ENCODE data around the gene NRXN3.

DNA sequence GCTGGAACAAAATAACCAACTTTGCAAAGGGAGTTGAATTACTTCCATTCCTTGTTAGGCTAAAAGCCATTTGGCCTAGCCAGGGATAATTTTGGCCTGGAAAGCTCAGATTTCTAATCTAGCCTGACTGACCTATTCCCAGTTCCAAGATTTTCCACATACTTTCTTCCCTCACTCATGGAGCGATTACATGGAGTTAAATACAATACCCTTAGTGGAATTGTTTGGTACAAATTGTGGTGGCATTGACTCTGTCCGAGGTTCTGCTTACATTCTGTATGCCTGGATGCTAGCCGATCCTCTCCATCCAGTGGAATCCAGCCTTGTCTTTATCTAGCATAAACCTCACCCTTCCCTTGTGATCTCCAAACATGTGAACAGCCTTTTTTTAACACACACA, 1076.0 kb downstream of the NRXN3 start:
- no peak for TF ChIP-seq EZH2 (IDR thresholded peaks at IDR 0.05; ENCODE audit: low read depth, unreplicated experiment)
- TF ChIP-seq, protein P1, sequence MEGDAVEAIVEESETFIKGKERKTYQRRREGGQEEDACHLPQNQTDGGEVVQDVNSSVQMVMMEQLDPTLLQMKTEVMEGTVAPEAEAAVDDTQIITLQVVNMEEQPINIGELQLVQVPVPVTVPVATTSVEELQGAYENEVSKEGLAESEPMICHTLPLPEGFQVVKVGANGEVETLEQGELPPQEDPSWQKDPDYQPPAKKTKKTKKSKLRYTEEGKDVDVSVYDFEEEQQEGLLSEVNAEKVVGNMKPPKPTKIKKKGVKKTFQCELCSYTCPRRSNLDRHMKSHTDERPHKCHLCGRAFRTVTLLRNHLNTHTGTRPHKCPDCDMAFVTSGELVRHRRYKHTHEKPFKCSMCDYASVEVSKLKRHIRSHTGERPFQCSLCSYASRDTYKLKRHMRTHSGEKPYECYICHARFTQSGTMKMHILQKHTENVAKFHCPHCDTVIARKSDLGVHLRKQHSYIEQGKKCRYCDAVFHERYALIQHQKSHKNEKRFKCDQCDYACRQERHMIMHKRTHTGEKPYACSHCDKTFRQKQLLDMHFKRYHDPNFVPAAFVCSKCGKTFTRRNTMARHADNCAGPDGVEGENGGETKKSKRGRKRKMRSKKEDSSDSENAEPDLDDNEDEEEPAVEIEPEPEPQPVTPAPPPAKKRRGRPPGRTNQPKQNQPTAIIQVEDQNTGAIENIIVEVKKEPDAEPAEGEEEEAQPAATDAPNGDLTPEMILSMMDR (conservative IDR thresholded peaks at IDR 0.05; ENCODE audit: low read depth in 2 of 2), result no peak
- TF ChIP-seq, protein P2, sequence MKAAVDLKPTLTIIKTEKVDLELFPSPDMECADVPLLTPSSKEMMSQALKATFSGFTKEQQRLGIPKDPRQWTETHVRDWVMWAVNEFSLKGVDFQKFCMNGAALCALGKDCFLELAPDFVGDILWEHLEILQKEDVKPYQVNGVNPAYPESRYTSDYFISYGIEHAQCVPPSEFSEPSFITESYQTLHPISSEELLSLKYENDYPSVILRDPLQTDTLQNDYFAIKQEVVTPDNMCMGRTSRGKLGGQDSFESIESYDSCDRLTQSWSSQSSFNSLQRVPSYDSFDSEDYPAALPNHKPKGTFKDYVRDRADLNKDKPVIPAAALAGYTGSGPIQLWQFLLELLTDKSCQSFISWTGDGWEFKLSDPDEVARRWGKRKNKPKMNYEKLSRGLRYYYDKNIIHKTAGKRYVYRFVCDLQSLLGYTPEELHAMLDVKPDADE (IDR thresholded peaks at IDR 0.05), result no peak
- TF ChIP-seq, protein P3, sequence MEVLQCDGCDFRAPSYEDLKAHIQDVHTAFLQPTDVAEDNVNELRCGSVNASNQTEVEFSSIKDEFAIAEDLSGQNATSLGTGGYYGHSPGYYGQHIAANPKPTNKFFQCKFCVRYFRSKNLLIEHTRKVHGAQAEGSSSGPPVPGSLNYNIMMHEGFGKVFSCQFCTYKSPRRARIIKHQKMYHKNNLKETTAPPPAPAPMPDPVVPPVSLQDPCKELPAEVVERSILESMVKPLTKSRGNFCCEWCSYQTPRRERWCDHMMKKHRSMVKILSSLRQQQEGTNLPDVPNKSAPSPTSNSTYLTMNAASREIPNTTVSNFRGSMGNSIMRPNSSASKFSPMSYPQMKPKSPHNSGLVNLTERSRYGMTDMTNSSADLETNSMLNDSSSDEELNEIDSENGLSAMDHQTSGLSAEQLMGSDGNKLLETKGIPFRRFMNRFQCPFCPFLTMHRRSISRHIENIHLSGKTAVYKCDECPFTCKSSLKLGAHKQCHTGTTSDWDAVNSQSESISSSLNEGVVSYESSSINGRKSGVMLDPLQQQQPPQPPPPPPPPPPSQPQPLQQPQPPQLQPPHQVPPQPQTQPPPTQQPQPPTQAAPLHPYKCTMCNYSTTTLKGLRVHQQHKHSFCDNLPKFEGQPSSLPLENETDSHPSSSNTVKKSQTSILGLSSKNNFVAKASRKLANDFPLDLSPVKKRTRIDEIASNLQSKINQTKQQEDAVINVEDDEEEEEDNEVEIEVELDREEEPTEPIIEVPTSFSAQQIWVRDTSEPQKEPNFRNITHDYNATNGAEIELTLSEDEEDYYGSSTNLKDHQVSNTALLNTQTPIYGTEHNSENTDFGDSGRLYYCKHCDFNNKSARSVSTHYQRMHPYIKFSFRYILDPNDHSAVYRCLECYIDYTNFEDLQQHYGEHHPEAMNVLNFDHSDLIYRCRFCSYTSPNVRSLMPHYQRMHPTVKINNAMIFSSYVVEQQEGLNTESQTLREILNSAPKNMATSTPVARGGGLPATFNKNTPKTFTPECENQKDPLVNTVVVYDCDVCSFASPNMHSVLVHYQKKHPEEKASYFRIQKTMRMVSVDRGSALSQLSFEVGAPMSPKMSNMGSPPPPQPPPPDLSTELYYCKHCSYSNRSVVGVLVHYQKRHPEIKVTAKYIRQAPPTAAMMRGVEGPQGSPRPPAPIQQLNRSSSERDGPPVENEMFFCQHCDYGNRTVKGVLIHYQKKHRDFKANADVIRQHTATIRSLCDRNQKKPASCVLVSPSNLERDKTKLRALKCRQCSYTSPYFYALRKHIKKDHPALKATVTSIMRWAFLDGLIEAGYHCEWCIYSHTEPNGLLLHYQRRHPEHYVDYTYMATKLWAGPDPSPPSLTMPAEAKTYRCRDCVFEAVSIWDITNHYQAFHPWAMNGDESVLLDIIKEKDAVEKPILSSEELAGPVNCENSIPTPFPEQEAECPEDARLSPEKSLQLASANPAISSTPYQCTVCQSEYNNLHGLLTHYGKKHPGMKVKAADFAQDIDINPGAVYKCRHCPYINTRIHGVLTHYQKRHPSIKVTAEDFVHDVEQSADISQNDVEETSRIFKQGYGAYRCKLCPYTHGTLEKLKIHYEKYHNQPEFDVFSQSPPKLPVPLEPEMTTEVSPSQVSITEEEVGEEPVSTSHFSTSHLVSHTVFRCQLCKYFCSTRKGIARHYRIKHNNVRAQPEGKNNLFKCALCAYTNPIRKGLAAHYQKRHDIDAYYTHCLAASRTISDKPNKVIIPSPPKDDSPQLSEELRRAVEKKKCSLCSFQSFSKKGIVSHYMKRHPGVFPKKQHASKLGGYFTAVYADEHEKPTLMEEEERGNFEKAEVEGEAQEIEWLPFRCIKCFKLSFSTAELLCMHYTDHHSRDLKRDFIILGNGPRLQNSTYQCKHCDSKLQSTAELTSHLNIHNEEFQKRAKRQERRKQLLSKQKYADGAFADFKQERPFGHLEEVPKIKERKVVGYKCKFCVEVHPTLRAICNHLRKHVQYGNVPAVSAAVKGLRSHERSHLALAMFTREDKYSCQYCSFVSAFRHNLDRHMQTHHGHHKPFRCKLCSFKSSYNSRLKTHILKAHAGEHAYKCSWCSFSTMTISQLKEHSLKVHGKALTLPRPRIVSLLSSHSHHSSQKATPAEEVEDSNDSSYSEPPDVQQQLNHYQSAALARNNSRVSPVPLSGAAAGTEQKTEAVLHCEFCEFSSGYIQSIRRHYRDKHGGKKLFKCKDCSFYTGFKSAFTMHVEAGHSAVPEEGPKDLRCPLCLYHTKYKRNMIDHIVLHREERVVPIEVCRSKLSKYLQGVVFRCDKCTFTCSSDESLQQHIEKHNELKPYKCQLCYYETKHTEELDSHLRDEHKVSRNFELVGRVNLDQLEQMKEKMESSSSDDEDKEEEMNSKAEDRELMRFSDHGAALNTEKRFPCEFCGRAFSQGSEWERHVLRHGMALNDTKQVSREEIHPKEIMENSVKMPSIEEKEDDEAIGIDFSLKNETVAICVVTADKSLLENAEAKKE (CRISPR knock-in tag; IDR thresholded peaks at IDR 0.05), result no peak
- no peak for TF ChIP-seq JUNB (IDR thresholded peaks at IDR 0.05; ENCODE audit: unreplicated experiment)
- TF ChIP-seq, protein P4, sequence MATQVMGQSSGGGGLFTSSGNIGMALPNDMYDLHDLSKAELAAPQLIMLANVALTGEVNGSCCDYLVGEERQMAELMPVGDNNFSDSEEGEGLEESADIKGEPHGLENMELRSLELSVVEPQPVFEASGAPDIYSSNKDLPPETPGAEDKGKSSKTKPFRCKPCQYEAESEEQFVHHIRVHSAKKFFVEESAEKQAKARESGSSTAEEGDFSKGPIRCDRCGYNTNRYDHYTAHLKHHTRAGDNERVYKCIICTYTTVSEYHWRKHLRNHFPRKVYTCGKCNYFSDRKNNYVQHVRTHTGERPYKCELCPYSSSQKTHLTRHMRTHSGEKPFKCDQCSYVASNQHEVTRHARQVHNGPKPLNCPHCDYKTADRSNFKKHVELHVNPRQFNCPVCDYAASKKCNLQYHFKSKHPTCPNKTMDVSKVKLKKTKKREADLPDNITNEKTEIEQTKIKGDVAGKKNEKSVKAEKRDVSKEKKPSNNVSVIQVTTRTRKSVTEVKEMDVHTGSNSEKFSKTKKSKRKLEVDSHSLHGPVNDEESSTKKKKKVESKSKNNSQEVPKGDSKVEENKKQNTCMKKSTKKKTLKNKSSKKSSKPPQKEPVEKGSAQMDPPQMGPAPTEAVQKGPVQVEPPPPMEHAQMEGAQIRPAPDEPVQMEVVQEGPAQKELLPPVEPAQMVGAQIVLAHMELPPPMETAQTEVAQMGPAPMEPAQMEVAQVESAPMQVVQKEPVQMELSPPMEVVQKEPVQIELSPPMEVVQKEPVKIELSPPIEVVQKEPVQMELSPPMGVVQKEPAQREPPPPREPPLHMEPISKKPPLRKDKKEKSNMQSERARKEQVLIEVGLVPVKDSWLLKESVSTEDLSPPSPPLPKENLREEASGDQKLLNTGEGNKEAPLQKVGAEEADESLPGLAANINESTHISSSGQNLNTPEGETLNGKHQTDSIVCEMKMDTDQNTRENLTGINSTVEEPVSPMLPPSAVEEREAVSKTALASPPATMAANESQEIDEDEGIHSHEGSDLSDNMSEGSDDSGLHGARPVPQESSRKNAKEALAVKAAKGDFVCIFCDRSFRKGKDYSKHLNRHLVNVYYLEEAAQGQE (IDR thresholded peaks at IDR 0.05; ENCODE audit: unreplicated experiment), result no peak
- no peak for TF ChIP-seq POLR2AphosphoS5 (IDR thresholded peaks at IDR 0.05; ENCODE audit: low read depth)

Data from GM23338 (cell line).